ENCODE results near the gene GADD45B. TPM values are rescaled to one million over a fixed set of nuclear protein-coding genes. Genes with fewer than 3 reads are reported as not detected.

Gene GADD45B
- total RNA-seq, 6 donors from 2014 or later = 93.2 to 247 (median 139) TPM

DNA sequence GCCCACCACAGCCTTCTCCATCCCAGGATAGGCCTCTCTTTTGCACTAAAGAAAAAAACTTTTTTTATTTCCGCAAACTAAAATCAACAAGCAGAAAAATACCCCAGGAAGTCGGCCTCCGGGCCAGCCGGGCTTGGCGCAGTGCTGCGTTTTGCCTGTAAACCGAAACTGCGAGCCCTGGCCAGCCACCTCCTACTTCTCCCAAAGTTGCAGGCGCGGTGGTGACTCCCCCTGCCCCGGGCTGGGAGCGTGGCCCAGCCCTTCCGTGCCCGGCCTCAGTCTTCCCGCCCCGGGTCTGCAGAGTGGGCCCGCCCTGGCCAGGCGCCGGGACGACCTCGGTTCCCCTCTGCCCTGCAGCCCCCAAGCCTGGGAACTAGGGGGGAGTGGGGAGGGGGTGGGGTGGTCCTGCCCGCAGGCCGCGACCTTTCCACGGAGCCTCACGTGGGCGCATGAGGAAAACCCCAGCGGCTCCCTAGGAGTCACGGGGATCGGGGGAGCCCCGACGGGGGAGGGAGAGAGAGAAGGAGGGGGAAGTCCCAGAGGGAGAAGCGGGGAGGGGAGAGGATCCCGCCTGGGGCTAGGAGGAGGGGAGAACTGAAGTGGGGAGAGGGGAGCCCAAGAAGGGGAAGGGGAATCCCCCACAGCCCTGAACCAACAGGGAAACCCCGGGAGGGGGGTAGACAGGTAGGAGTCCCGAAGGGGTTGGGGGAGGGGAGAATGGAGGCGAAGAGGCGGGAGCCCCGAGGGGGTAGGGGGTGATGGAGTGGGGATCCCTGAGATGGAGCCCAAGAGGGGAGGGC is 3.0 kb downstream of the GADD45B start:
- Histone ChIP-seq H3K36me3 (peaks cover 0 to 19% (median 11%) of the 10 kb centered on the region in 4 donors), H3K27ac (peak overlapping the region; percentile 90 to 95 (median 92)), H3K4me1 (peaks cover 13 to 36% (median 30%) of the 10 kb centered on the region in 4 donors), H3K9me3 (peaks cover 3 to 10% (median 8%) of the 10 kb centered on the region in 4 donors), H3K4me3 (peak overlapping the region; percentile 63 to 98 (median 88)), H3K27me3 (no peaks in the 10 kb centered on the region)
- ATAC-seq (ENCODE audit: low FRiP score in 2 of 2) = peak; percentile 49 to 60
- 0 to 3% methylated on average over 19 to 33 of the region's 39 CpGs for WGBS, 2 donors
- TF ChIP-seq EP300 (IDR thresholded peaks at IDR 0.05) (peak in 1 of 4 donors; percentile 74), POLR2AphosphoS5 (IDR thresholded peaks at IDR 0.05) (peak; percentile 33 to 48), POLR2A (IDR thresholded peaks at IDR 0.05) (peak in 2 of 4 donors; percentile 7 to 68)
- TF ChIP-seq, protein P1, sequence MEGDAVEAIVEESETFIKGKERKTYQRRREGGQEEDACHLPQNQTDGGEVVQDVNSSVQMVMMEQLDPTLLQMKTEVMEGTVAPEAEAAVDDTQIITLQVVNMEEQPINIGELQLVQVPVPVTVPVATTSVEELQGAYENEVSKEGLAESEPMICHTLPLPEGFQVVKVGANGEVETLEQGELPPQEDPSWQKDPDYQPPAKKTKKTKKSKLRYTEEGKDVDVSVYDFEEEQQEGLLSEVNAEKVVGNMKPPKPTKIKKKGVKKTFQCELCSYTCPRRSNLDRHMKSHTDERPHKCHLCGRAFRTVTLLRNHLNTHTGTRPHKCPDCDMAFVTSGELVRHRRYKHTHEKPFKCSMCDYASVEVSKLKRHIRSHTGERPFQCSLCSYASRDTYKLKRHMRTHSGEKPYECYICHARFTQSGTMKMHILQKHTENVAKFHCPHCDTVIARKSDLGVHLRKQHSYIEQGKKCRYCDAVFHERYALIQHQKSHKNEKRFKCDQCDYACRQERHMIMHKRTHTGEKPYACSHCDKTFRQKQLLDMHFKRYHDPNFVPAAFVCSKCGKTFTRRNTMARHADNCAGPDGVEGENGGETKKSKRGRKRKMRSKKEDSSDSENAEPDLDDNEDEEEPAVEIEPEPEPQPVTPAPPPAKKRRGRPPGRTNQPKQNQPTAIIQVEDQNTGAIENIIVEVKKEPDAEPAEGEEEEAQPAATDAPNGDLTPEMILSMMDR (IDR thresholded peaks at IDR 0.05) = no peak
- DNase-seq = peak; percentile 86 to 92

DNA sequence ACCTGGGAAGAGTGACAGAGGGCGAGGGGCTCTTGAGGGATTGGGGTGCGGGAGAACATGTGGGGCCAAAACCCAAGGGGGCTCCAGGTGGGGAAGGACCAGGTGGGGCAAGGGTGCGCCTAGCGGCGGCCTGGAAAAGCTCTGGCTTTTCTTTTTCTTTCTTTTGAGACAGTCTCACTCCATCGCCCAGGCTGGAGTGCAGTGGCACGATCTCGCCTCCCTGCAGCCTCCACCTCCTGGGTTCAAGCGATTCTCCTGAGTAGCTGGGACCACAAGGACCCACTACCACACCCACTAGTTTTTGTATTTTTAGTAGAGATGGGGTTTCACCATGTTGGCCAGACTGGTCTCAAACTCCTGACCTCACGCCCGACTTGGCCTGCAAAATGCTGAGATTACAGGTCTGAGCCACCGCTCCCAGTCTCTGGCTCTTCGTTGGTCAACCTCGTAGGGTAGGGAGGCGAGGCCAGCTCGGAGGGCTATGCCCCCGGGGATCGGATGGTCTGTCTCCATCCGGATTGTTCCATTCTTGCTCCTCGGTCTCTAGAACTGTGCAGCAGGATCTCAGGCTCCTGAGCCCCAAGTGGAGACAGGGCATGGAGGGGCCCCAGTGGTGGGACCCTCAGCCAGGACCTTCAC is 3.7 kb downstream of the GADD45B start:
- DNase-seq (no peak), ATAC-seq (ENCODE audit: low FRiP score in 2 of 2) (no peak)
- Histone ChIP-seq H3K4me1 (peaks cover 10 to 28% (median 26%) of the 10 kb centered on the region in 4 donors), H3K9me3 (peaks cover 3 to 10% (median 8%) of the 10 kb centered on the region in 4 donors), H3K27me3 (no peaks in the 10 kb centered on the region), H3K27ac (peak overlapping the region; percentile 90 to 95 (median 92)), H3K36me3 (peaks cover 0 to 19% (median 11%) of the 10 kb centered on the region in 4 donors), H3K4me3 (peak overlapping the region in 3 of 4 donors; percentile 63 to 98 (median 82))
- TF ChIP-seq POLR2A (IDR thresholded peaks at IDR 0.05) = no peak
- TF ChIP-seq, protein P1 (IDR thresholded peaks at IDR 0.05) = peak in 3 of 6 experiments; percentile 14 to 44 (median 32)
- peak in 1 of 2 donors; percentile 35 for TF ChIP-seq POLR2AphosphoS5 (IDR thresholded peaks at IDR 0.05)
- WGBS, 2 donors = 67 to 79% methylated on average over 20 of the region's 20 CpGs

DNA sequence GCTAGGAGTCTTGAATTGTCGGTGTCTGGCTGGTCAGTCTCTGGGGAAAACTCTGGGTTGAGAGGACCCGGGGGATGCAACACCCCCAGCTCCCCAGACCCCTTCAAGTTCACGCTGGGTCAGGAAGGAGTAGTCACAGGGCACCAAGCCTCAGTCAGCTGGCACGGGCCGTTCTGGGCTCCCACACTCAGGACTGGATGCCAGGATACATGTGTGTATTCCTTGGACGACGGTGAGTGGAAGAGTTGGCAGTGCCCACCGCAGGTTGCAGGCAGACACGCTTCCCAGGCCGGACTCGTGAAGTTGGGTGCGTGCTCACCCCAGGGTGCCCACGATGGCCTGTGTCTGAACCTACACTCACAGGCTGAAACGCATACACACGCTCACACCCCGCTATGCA is 5.5 kb downstream of the GADD45B start:
- 95 to 96% methylated on average over 4 to 16 of the region's 16 CpGs for WGBS, 2 donors
- ATAC-seq (ENCODE audit: low FRiP score in 2 of 2) (no peak), DNase-seq (no peak)
- Histone ChIP-seq H3K9me3 (peaks cover 3 to 10% (median 8%) of the 10 kb centered on the region in 4 donors), H3K4me1 (peaks cover 10 to 19% (median 16%) of the 10 kb centered on the region in 4 donors), H3K27ac (no peak overlapping the region), H3K27me3 (no peaks in the 10 kb centered on the region), H3K4me3 (no peak overlapping the region), H3K36me3 (peaks cover 0 to 19% (median 11%) of the 10 kb centered on the region in 4 donors)
- TF ChIP-seq, protein P1 (IDR thresholded peaks at IDR 0.05) = no peak
- TF ChIP-seq POLR2A (IDR thresholded peaks at IDR 0.05) = no peak
- no peak for TF ChIP-seq POLR2AphosphoS5 (IDR thresholded peaks at IDR 0.05)
- TF ChIP-seq EP300 (IDR thresholded peaks at IDR 0.05) = no peak

DNA sequence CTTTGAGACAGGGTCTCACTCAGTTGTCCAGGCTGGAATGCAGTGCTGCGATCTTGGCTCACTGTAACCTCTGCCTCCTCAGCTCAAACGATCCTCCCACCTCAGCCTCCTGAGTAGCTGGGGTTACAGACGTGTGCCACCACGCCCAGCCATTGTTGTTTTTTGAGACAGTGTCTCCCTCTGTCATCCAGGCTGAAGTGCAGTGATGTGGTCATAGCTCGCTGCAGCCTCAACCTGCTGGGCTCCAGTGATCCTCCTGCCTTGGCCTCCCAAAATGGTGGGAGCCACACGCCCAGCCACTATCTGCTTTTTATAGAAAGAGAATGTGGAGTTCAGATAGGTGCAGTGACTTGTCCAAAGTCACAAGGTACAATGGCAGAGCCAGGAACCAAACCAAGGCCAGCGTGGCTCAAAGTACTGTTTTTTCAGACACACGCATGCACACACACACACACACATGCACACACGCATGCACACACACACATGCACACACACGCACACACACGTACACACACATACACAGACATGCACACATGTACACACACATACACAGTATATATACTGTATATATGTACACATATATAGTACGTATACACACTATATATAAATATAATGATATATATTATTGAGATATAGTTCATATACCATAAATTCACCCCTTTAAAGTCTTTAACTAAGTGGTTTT is 6.6 kb downstream of the GADD45B start:
- Histone ChIP-seq H3K27ac (no peak overlapping the region), H3K27me3 (no peaks in the 10 kb centered on the region), H3K9me3 (peaks cover 3 to 10% (median 8%) of the 10 kb centered on the region in 4 donors), H3K4me1 (peaks cover 10 to 18% (median 15%) of the 10 kb centered on the region in 4 donors), H3K4me3 (no peak overlapping the region), H3K36me3 (peaks cover 0 to 11% (median 4%) of the 10 kb centered on the region in 4 donors)
- TF ChIP-seq POLR2A (IDR thresholded peaks at IDR 0.05) (no peak), EP300 (IDR thresholded peaks at IDR 0.05) (no peak), POLR2AphosphoS5 (IDR thresholded peaks at IDR 0.05) (no peak)
- TF ChIP-seq, protein P1 (IDR thresholded peaks at IDR 0.05) = no peak
- WGBS, 2 donors = 71 to 72% methylated on average over 12 of the region's 12 CpGs
- ATAC-seq (ENCODE audit: low FRiP score in 2 of 2) (no peak), DNase-seq (no peak)
